BLaER1 (cell line): ENCODE results near the gene RRAGC.
A peak's percentile ranks its signal among the peaks of the same experiment; 100 is the strongest.
"Not testable (repeated sequence)": the region's sequence is repeated elsewhere in the genome, so short reads cannot be mapped to it uniquely, and the experiment has no call there.

Source experiments
- H3K27ac ChIP-seq: shearing (Covaris generic); formaldehyde crosslinking; 2 replicates; pipeline ENCODE4 v1.8.1; 2022
- H3K27me3 ChIP-seq: shearing (Covaris generic); formaldehyde crosslinking; 2 replicates; pipeline ENCODE4 v1.8.1; 2022
- H3K36me3 ChIP-seq: shearing (Covaris generic); formaldehyde crosslinking; 2 replicates; pipeline ENCODE4 v1.8.1; 2022
- H3K4me1 ChIP-seq: shearing (Covaris generic); formaldehyde crosslinking; 2 replicates; pipeline ENCODE4 v1.8.1; 2022
- H3K4me2 ChIP-seq: shearing (Covaris generic); formaldehyde crosslinking; 2 replicates; pipeline ENCODE4 v1.8.1; 2022
- H3K4me3 ChIP-seq: shearing (Covaris generic); formaldehyde crosslinking; 2 replicates; pipeline ENCODE4 v1.8.1; 2022
- H3K9ac ChIP-seq: shearing (Covaris generic); formaldehyde crosslinking; 2 replicates; pipeline ENCODE4 v1.8.1; 2022
- H3K9me3 ChIP-seq: shearing (Covaris generic); formaldehyde crosslinking; 2 replicates; pipeline ENCODE4 v1.8.1; 2022
- H4K20me1 ChIP-seq: shearing (Covaris generic); formaldehyde crosslinking; 2 replicates; pipeline ENCODE4 v1.8.1; 2022
- Cebpa-rat ChIP-seq: shearing (Covaris generic); IDR thresholded peaks from 2 replicates; pipeline ENCODE4 v1.8.1; 2022

Gene RRAGC

GRCh38 chr1:38860454-38860795, 853 bp upstream of the RRAGC start:
- TF ChIP-seq Cebpa-rat = no peak
- H3K9me3 ChIP-seq = no peaks in the 10 kb centered on the region
- peak overlapping the region; percentile 80 for H3K9ac ChIP-seq
- H3K27ac ChIP-seq = peak overlapping the region; percentile 54; the same call in 1 of the 2 replicates
- H3K36me3 ChIP-seq = peaks cover 39% of the 10 kb centered on the region
- H3K4me3 ChIP-seq = peak overlapping the region; percentile 84
- H3K4me1 ChIP-seq = peaks cover 34% of the 10 kb centered on the region
- peaks cover 31% of the 10 kb centered on the region for H4K20me1 ChIP-seq
- H3K4me2 ChIP-seq = peak overlapping the region; percentile 95
- no peaks in the 10 kb centered on the region for H3K27me3 ChIP-seq

GRCh38 chr1:38858833-38859560, 575 bp downstream of the RRAGC start:
- peaks cover 34% of the 10 kb centered on the region for H3K4me1 ChIP-seq
- peaks cover 27% of the 10 kb centered on the region for H4K20me1 ChIP-seq
- H3K27ac ChIP-seq = peak overlapping the region; percentile 39; the same call in 1 of the 2 replicates
- H3K27me3 ChIP-seq = no peaks in the 10 kb centered on the region
- peak overlapping the region; percentile 80 for H3K9ac ChIP-seq
- H3K9me3 ChIP-seq = no peaks in the 10 kb centered on the region
- peaks cover 41% of the 10 kb centered on the region for H3K36me3 ChIP-seq
- TF ChIP-seq Cebpa-rat = no peak
- peak overlapping the region; percentile 96 for H3K4me2 ChIP-seq
- peak overlapping the region; percentile 84 for H3K4me3 ChIP-seq

DNA sequence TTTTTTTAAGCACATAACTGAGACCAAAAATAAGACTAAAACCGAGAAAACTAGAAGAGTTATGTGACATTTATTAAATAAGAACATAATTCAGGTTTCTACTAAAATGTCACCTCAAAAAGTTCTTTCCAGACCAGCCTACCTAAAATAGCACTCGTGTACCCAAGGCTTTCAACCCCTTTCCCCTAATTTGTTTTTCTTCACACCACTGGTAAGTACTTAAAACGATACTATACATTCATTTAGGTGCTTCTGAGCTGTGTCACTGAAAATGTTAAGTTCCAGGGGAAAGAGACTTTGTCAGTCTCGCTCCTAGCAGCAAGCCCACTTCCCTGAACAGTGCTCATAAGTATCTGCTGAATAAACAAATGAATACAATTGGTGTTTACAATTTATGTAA, 6.8 kb downstream of the RRAGC start:
- no peak overlapping the region for H3K4me3 ChIP-seq
- no peaks in the 10 kb centered on the region for H3K27me3 ChIP-seq
- H3K9me3 ChIP-seq = no peaks in the 10 kb centered on the region
- no peak overlapping the region for H3K4me2 ChIP-seq
- peaks cover 13% of the 10 kb centered on the region for H4K20me1 ChIP-seq
- H3K27ac ChIP-seq = no peak overlapping the region
- H3K4me1 ChIP-seq = peaks cover 14% of the 10 kb centered on the region
- no peak overlapping the region for H3K9ac ChIP-seq
- TF ChIP-seq Cebpa-rat = no peak
- H3K36me3 ChIP-seq = peaks cover 76% of the 10 kb centered on the region

DNA sequence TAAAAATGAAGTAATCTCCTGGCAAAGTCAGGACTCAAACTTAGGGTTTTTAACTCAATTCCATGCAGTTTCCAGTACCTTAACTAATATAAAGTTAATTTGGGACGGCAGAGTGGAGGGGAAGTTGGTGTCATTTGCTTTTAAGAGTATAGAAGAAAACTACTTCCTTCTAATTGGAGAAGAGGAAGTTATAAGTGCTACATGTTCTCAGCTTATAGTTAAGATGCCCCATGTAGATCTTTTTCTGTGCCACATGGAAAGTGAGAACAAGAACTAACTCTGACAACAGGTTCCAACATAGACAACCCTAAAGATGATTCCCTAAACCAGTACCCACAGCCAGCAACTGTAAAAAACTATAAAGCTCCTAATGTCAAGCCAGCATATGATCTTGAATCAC, 11.5 kb downstream of the RRAGC start:
- no peak for TF ChIP-seq Cebpa-rat
- Histone ChIP-seq H3K27ac (no peak overlapping the region), H3K9ac (no peak overlapping the region), H3K9me3 (0 out of 2 replicates have a peak, but pooled peaks cover 3% of the 10 kb centered on the region), H3K4me3 (no peak overlapping the region), H3K4me1 (peaks cover 10% of the 10 kb centered on the region), H3K27me3 (no peaks in the 10 kb centered on the region), H4K20me1 (no peaks in the 10 kb centered on the region), H3K36me3 (peaks cover 85% of the 10 kb centered on the region), H3K4me2 (peak overlapping the region; percentile 13; the same call in 1 of the 2 replicates)

DNA sequence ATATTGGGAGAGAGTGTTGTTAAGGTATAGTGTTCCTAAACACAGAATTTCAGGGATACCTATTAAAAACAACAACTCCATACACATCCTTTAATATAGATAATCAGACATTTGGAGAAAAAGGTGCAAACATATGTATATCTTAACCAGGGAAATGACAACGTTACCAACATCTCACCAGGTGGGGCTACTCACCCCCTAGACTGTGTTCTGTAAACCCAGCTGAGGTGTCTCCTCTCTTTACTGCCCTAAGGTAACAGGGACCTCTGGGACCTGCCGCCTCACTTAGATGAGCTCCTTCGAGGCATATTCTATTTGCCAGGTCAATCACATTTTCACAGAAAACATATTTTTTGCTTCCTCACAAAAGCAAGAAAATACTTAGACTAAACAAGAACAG, 13.4 kb downstream of the RRAGC start:
- peaks cover 91% of the 10 kb centered on the region for H3K36me3 ChIP-seq
- no peak for TF ChIP-seq Cebpa-rat
- H3K27me3 ChIP-seq = no peaks in the 10 kb centered on the region
- H3K4me1 ChIP-seq = peaks cover 11% of the 10 kb centered on the region
- no peak overlapping the region for H3K4me3 ChIP-seq
- H3K9me3 ChIP-seq = 0 out of 2 replicates have a peak, but pooled peaks cover 3% of the 10 kb centered on the region
- no peak overlapping the region for H3K9ac ChIP-seq
- no peak overlapping the region for H3K27ac ChIP-seq
- H3K4me2 ChIP-seq = no peak overlapping the region
- peaks cover 4% of the 10 kb centered on the region; the same call in 1 of the 2 replicates for H4K20me1 ChIP-seq

DNA sequence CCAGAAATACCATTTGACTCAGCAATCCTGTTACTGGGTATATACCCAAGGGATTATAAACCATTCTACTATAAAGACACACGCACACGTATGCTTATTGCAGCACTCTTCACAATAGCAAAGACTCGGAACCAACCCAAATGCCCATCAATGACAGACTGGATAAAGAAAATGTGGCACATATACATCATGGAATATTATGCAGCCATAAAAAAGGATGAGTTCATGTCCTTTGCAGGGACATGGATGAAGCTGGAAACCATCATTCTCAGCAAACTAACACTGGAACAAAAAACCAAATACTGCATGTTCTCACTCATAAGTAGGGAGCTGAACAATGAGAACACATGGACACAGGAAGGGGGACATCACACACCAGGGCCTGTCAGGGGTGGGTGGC, 14.5 kb downstream of the RRAGC start:
- H3K4me2 ChIP-seq, H3K27ac ChIP-seq, H3K27me3 ChIP-seq, H3K9me3 ChIP-seq, H3K4me3 ChIP-seq, H3K9ac ChIP-seq: not testable (repeated sequence)
- H3K4me1 ChIP-seq = peaks cover 22% of the 10 kb centered on the region
- H4K20me1 ChIP-seq = peaks cover 14% of the 10 kb centered on the region; the same call in 1 of the 2 replicates
- peaks cover 80% of the 10 kb centered on the region for H3K36me3 ChIP-seq

DNA sequence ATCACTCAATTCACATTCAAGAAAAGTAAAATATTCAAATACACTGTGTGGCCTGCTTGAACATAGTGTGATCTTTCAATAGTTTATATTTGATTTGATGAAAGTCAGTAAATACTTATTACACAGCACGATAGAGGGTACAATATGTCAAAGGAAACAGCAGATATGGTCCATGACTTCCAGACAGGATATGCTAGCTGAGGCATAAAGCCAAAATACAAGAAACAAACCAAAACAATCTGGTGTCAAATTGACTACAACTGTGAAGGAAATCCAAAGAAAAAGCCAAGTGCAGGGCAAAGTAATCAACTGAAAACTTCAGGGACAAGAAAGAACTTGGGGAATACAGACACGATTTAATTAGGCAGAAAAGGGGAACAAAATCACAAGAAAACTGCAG, 19.3 kb downstream of the RRAGC start:
- Histone ChIP-seq H3K9me3 (0 out of 2 replicates have a peak, but pooled peaks cover 1% of the 10 kb centered on the region), H4K20me1 (peaks cover 17% of the 10 kb centered on the region; the same call in 1 of the 2 replicates), H3K4me1 (peaks cover 17% of the 10 kb centered on the region), H3K9ac (no peak overlapping the region), H3K4me2 (peak overlapping the region; percentile 52), H3K27ac (no peak overlapping the region), H3K4me3 (no peak overlapping the region), H3K27me3 (no peaks in the 10 kb centered on the region), H3K36me3 (peaks cover 63% of the 10 kb centered on the region)
- no peak for TF ChIP-seq Cebpa-rat

- peaks cover 54% of the 10 kb centered on the region for H3K36me3 ChIP-seq
- H4K20me1 ChIP-seq = peaks cover 17% of the 10 kb centered on the region; the same call in 1 of the 2 replicates
- H3K4me2 ChIP-seq = no peak overlapping the region
- no peak overlapping the region for H3K9ac ChIP-seq
- H3K27ac ChIP-seq = no peak overlapping the region
- no peaks in the 10 kb centered on the region for H3K27me3 ChIP-seq
- no peak overlapping the region for H3K4me3 ChIP-seq
- H3K9me3 ChIP-seq = no peaks in the 10 kb centered on the region
- no peak for TF ChIP-seq Cebpa-rat
- peaks cover 21% of the 10 kb centered on the region for H3K4me1 ChIP-seq
Observed at GRCh38 chr1:38839363-38839762, 20.2 kb downstream of the RRAGC start.

DNA sequence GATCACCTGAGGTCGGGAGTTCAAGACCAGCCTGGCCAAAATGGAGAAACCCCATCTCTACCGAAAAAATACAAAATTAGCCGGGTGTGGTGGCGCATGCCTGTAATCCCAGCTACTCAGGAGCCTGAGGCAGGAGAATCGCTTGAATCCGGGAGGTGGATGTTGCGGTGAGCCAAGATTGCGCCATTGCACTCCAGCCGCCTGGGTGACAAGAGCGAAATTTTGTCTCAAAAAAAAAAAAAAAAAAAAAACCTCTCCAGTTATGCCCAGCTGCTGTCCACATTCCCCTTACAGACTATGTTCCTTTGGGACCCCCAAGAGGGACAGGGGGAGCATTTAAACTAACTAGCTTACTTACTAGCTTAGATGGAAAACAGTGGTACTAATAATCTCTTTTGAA, 23.3 kb downstream of the RRAGC start:
- not testable (repeated sequence) for H3K9me3 ChIP-seq, H3K4me3 ChIP-seq, H3K4me2 ChIP-seq, H3K27ac ChIP-seq, H3K9ac ChIP-seq, H3K27me3 ChIP-seq
- Histone ChIP-seq H4K20me1 (peaks cover 15% of the 10 kb centered on the region; the same call in 1 of the 2 replicates), H3K4me1 (peaks cover 25% of the 10 kb centered on the region), H3K36me3 (peaks cover 24% of the 10 kb centered on the region)

DNA sequence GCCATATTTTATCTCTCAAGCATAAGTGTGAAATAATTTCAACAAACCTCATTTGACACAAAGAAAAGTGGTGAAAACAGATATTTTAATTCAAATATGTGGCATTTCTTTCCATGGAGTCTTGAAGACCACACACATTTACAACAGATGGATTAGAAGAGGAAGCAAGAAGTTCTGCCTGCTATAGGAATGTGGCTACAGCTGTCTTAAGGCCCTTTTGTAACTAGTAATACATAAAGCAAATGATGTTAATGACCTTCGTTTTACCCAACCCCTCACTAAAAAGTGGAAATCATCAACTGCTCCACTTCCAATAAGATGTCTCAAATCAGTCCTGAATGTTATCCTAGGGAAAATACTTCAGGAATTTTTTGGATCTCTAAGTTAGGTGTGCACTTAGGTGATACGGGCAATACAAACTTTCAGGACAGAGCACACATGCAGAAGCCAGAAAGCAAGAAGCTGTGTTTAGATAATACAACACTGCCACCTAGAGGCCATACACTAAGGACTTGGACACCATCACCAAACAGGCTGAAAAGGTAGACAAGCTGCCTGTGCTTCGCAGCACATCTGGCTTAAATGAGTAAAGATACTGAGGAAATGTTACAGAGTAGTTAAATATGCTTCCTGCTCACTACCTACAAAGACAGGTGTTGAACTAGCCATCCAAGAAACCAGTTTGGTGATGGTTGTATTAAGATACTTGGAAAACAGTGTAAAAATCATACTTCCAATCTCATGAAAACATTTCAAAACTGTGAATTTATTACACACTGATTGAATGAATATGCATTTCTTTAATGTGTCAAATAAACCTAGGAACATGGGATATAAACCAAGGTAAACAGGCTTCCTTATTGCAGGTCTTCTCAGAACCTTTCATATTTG, 24.4 kb downstream of the RRAGC start:
- no peak overlapping the region for H3K4me3 ChIP-seq
- H4K20me1 ChIP-seq = peaks cover 4% of the 10 kb centered on the region; the same call in 1 of the 2 replicates
- H3K27ac ChIP-seq = no peak overlapping the region
- no peak for TF ChIP-seq Cebpa-rat
- peaks cover 24% of the 10 kb centered on the region for H3K36me3 ChIP-seq
- no peak overlapping the region for H3K4me2 ChIP-seq
- no peaks in the 10 kb centered on the region for H3K27me3 ChIP-seq
- no peak overlapping the region for H3K9ac ChIP-seq
- H3K4me1 ChIP-seq = peaks cover 14% of the 10 kb centered on the region
- no peaks in the 10 kb centered on the region for H3K9me3 ChIP-seq
